CD4-positive, alpha-beta T cell treated with Interleukin-4 for 1 hour (primary cell): ENCODE measurements around the gene HIC1.
A peak's percentile ranks its signal among the peaks of the same experiment; 100 is the strongest.

Experiments
- DNase-seq, 2 donors: peaks; one replicate each; pipeline ENCODE4 v3.0.0-alpha.2; 2020 to 2022

HIC1 gene

DNA sequence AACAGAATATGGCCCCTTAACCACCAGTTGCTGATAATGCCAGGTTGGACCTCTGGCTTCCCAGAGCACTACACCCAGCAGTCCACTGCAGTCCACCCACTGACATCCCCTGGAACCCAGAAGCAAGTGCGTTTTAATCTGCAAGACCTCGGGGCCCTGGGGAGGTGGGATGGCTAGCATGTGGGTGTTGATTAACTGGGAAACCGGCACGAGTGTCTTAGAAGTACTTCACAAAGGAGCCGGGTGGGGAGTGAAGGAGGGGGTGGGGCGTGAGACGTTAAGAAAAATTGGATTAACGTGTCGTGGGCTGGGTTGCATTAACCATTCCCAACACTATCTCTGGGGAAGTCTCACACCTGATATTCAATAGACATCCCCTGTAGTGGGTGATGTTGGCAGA is 6.1 kb upstream of the HIC1 start:
- DNase-seq = no peak

DNA sequence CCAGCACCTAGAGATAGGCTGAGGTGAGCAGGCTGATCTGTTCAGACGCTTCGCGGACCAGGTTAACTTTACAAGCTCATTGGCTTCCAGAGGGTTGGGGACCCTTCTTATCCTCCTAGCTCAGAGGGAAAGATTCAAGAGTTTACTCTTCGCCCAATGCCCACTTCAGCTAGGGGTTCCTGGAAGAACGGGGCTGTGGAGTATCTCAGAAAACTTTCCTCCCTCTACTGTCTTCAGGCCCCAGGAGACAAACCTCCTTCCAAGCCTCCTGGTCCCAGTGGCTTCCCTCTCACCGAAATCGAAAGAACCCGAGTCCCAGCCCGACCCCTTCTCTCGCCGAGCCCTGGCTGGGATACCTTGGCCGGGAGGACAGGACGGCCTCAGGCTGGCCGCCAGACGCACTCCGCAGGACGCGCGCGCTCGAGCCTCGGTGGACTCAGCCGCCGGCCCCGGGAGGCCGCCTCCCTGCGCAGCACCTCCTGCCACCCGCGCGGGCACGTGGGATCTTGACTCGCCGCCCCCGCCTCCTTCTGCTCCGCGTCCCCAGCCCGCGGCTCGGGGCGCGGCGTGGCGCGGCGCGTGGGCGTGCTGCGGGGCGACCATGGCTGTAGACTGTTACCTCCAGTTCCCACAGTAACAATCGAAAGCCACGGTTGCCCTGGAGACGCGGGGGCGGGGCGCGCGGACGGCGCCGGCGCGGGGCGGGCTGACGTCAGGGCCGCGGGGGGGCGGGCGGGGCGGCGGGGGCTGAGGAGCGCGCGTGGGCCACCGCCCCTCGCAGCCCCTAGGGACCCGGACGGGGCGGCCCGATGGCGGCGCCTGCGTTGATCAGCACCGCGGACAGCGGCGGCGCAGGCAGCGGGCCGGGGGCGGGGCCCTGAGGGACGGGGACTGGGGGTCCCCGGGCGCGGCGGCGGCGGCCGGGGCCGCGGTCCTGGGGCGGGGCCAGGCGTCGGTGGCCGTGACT is 5.3 kb upstream of the HIC1 start:
- peak; percentile 92 to 94 for DNase-seq

DNA sequence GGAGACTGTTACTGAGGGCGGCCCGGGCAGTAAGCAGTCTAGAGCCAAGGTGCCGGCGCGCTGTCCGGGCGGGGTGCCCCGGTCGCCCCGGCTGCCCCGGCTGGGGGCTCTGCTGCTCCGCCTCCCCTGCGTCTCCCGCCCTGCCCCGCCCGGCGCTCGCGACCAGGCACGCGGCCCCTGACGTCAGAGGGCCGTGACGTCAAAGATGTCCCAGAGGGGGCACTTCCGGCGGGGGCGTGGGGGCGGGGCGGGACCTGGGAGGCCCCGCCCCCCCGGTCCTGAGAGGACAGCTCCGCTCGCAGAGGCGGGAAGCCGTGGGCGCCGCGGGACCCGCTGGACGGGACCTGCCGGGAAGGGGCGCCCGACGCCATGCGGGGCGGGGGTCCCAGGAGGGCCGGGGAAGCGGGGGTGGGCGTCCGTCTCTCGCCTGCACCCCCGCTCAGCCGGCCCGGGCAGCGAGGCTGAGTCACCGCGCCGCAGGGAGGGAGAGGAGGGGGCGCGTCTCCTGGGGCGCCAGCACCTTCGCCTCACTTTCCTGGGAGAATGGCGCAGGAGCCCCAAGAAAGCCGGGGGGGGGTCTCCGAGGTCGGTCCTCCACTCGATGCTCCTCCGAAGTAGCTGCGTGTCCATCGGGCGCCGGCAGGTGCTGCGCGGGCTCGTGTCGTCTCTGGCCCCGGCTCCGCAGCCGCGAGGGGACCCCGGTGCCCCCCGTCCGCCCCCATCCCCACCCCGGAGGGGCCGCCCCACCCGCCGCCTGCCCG is 4.4 kb upstream of the HIC1 start:
- DNase-seq = peak; percentile 78 to 82

DNA sequence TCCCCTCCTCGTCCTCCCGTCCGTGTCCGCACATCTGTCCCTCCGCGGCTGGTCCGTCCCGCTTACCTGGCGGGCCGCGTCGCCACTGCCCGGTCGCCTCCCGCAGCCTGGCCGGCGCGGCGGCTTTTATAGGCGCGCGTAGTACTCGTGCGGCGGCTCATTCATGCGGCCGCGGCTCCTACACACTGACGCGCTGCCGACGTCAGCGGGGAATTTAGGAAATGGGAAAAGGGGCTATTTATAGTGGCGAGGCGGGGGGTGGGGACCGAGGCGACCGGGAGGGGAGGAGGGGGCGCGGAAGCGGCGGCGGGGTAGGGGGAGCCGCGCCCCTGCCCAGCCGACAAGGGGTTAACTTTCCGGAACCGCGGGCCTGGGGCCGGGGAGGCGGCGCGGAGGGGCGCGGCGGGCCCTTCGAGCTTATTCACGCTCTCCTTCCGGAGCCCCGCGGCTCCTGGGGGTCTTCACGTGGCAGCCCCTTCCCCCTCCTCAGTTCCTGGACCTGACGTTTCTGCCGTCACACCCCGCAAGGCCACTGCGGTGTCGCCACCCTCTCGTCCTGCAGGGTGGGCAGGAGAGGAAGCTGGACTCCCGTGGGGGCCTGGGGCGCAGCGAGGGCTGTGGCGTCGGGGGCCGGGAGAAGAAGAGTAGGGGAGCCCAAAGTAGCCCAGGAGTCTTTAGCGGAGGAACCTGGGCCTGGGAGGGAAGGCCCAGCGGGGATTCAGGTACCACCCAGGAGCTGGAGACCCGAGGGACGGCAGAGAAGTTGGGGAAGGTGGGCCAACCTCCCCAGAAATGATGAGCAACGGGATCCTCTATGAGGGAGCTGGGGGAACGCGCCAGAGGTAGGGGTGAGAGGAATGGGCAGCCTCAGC is 3.6 kb upstream of the HIC1 start:
- peak in 1 of 2 donors; percentile 29 for DNase-seq

DNA sequence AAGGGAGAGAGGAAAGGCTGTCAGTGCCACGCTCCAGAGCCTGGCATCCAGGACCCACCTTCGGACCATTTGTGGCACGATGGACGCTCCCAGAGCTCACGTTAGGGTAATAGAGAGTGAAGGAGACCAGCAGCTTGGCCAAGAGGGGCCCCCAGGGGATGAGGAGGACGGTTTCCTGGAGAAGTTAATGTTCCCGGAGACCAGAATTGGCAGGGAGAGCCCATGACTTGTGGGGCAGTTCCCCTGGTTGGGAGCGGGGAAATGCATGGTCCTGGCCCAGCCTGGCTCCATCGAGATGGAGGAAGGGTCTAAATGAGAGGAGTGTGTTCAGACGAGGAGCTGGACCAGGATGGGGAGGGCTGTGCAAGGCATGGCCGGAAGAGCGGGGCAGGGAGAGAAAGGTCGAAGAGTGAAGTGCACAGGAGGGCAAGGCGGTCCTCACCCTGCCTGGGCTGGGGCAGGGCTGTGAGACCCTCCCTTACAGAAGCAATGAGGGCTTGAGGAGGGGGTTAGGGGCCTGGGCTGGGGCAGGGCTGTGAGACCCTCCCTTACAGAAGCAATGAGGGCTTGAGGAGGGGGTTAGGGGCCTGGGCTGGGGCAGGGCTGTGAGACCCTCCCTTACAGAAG is 2.9 kb upstream of the HIC1 start:
- DNase-seq = no peak

DNA sequence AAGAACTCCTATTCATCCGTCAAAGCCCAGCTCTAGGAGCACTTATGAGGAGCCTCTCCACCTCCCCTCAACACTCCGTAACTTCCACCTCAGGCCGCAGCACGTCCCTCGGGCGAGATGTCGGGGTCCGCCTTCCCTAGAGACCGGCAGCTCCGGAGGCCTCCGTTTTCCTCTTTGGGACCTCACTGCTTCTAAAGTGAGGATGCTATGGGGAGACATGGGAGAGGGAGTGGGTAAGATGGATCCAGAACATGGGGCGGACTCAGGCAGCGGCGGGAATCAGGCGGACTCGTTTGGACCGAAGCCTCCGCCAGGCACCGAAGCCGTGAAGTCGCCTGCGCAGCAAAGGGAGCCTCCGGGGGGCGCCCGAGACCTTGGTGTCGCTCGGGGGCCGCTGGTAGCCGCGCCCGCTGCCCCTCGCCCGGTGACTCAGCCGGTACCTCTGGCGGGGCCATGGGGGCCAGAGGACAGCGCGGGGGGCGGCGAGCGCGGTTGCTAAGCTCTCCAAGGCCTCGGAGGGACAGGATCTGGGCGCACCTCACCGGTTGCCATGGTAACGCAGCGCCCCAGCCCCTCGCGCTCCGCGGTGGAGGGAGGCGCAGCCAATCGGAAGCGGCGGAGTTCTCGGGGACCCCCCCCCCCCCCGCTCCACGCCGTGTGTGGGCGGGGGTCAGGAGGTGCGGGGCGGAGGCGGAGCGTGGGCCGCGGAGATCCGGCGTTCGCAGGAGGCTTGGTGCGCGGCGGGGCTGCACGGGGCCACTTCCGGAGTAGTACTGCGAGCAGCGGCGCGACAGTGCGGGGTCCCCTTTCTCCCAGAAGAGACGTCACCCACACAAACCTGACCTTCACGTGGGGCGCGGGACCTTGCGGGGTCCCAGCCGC is 1.3 kb upstream of the HIC1 start:
- DNase-seq = peak; percentile 83 to 88

DNA sequence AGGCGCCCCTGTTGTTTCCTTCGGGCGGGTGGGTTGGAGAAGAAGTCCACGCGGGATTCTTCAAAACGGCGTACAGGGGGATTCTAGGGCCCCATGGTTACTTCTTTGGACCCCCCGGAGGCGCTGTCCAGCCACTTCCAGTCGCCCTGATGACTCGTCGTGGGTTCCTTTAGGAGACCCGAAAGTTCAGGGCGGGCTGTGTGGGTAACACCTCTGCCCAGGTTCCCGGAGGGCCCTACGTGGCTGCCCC is 716 bp upstream of the HIC1 start:
- DNase-seq = peak in 1 of 2 donors; percentile 20

DNA sequence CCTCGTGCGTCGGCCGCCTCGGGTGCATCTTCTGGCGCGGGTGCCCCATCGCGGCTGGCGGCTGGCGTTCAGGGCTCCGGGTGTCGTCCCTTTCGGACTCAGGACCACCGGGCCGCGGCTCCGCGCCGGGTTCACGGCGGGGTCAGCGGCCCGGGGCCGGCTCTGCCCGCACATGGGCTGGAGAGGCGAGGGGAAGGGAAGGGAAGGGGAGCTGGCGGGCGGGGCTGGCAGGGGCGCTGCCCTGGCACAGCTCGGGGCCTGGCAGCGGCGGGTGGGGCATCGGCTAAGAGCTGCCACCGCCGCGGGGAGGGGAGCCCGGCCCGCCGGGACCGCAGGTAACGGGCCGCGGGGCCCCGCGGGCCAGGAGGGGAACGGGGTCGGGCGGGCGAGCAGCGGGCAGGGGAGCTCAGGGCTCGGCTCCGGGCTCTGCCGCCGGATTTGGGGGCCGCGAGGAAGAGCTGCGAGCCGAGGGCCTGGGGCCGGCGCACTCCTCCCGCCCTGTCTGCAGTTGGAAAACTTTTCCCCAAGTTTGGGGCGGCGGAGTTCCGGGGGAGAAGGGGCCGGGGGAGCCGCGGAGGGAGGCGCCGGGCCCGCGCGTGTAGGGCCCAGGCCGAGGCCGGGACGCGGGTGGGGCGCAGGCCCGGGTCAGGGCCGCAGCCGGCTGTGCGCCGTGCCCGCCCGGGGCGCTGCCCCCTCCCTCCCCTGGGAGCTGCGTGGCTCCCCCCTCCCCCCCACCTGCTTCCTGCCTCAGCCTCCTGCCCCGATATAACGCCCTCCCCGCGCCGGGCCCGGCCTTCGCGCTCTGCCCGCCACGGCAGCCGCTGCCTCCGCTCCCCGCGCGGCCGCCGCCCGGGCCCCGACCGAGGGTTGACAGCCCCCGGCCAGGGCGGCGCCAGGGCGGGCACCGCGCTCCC is 646 bp downstream of the HIC1 start:
- DNase-seq = peak; percentile 30 to 49

DNA sequence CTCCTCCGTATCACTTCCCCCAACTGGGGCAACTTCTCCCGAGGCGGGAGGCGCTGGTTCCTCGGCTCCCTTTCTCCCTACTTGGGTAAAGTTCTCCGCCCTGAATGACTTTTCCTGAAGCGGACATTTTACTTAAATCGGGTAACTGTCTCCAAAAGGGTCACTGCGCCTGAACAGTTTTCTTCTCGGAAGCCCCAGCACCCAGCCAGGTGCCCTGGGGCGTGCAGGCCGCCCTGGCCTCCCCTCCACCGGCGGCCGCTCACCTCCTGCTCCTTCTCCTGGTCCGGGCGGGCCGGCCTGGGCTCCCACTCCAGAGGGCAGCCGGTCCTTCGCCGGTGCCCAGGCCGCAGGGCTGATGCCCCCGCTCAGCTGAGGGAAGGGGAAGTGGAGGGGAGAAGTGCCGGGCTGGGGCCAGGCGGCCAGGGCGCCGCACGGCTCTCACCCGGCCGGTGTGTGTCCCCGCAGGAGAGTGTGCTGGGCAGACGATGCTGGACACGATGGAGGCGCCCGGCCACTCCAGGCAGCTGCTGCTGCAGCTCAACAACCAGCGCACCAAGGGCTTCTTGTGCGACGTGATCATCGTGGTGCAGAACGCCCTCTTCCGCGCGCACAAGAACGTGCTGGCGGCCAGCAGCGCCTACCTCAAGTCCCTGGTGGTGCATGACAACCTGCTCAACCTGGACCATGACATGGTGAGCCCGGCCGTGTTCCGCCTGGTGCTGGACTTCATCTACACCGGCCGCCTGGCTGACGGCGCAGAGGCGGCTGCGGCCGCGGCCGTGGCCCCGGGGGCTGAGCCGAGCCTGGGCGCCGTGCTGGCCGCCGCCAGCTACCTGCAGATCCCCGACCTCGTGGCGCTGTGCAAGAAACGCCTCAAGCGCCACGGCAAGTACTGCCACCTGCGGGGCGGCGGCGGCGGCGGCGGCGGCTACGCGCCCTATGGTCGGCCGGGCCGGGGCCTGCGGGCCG is 1.6 kb downstream of the HIC1 start:
- DNase-seq = peak; percentile 49 to 58

DNA sequence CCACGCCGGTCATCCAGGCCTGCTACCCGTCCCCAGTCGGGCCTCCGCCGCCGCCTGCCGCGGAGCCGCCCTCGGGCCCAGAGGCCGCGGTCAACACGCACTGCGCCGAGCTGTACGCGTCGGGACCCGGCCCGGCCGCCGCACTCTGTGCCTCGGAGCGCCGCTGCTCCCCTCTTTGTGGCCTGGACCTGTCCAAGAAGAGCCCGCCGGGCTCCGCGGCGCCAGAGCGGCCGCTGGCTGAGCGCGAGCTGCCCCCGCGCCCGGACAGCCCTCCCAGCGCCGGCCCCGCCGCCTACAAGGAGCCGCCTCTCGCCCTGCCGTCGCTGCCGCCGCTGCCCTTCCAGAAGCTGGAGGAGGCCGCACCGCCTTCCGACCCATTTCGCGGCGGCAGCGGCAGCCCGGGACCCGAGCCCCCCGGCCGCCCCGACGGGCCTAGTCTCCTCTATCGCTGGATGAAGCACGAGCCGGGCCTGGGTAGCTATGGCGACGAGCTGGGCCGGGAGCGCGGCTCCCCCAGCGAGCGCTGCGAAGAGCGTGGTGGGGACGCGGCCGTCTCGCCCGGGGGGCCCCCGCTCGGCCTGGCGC is 2.4 kb downstream of the HIC1 start:
- no peak for DNase-seq

DNA sequence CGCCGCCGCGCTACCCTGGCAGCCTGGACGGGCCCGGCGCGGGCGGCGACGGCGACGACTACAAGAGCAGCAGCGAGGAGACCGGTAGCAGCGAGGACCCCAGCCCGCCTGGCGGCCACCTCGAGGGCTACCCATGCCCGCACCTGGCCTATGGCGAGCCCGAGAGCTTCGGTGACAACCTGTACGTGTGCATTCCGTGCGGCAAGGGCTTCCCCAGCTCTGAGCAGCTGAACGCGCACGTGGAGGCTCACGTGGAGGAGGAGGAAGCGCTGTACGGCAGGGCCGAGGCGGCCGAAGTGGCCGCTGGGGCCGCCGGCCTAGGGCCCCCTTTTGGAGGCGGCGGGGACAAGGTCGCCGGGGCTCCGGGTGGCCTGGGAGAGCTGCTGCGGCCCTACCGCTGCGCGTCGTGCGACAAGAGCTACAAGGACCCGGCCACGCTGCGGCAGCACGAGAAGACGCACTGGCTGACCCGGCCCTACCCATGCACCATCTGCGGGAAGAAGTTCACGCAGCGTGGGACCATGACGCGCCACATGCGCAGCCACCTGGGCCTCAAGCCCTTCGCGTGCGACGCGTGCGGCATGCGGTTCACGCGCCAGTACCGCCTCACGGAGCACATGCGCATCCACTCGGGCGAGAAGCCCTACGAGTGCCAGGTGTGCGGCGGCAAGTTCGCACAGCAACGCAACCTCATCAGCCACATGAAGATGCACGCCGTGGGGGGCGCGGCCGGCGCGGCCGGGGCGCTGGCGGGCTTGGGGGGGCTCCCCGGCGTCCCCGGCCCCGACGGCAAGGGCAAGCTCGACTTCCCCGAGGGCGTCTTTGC is 3.1 kb downstream of the HIC1 start:
- DNase-seq = no peak

DNA sequence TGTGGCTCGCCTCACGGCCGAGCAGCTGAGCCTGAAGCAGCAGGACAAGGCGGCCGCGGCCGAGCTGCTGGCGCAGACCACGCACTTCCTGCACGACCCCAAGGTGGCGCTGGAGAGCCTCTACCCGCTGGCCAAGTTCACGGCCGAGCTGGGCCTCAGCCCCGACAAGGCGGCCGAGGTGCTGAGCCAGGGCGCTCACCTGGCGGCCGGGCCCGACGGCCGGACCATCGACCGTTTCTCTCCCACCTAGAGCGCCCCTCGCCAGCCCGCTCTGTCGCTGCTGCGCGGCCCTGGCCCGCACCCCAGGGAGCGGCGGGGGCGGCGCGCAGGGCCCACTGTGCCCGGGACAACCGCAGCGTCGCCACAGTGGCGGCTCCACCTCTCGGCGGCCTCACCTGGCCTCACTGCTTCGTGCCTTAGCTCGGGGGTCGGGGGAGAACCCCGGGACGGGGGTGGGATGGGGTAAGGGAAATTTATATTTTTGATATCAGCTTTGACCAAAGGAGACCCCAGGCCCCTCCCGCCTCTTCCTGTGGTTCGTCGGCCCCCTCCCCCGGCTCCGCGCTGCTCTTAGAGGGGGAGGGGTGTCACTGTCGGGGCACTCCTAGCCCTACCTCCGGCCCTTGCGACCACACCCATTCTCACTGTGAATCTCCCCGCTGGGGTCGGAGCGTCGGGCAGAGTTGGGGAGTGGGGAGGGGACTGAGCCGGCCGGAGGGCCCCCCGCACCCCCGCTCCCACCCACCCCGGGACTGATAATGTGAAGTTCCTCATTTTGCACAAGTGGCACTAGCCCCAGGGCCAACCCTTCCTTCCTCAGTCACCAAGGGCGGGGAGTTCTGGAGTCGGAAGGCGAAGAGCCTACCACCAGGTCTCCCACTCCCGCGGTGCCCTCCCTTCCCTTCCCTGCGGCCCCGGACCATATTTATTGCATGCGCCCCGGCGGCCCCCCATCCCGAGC is 4.0 kb downstream of the HIC1 start:
- DNase-seq = peak; percentile 60 to 74

DNA sequence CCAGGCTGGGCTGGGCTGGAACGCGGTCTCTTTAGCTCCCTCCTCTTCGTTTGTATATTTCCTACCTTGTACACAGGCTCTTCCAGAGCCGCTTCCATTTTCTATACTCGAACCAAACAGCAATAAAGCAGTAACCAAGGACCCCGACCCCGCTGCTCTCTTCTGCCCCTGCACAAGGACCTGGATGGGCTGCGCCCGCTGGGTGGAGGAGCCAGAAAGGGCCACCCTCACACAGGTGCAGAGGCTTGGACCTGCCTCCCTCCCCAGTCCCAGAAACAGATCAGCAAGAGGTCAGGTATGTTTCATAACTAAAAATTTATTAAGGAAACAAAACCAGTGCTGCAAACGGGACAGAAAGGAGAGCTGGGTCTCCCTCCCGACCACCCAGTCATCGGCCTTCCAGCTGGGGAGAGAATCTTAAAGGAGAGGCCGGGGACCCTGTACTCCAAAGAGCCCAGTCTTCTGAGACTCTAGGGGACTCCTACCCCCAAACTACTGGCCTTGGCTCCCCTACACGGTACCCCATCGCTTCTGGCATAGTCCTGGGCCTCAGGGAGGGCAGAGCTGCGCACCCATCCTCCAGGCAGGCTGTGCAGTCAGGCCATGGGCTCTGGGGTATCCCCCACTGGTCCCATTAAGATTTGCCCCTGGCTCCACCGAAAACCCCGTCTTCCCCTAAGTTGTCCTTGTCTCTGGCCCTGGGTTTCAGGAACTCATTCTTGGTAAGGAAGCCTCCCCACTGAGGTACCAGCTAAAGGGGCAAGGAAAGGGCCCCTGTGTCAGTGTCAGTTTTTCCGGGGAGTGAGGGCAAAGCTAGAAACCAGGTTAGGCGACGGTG is 4.9 kb downstream of the HIC1 start:
- no peak for DNase-seq

DNA sequence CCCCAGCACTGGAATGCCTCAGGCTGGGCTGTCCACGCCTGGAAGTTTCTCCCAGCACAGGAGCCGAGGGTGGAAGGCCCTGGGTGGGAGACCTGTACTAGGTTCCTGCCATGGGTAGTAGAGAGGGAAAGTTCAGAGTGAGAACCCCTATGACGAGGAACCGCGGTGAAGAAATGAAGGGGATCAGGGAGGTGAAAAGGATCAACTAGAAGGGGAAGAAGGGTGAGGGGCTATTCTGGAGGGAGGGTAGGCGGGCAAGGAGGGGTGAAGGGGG is 5.4 kb downstream of the HIC1 start:
- DNase-seq = no peak

DNA sequence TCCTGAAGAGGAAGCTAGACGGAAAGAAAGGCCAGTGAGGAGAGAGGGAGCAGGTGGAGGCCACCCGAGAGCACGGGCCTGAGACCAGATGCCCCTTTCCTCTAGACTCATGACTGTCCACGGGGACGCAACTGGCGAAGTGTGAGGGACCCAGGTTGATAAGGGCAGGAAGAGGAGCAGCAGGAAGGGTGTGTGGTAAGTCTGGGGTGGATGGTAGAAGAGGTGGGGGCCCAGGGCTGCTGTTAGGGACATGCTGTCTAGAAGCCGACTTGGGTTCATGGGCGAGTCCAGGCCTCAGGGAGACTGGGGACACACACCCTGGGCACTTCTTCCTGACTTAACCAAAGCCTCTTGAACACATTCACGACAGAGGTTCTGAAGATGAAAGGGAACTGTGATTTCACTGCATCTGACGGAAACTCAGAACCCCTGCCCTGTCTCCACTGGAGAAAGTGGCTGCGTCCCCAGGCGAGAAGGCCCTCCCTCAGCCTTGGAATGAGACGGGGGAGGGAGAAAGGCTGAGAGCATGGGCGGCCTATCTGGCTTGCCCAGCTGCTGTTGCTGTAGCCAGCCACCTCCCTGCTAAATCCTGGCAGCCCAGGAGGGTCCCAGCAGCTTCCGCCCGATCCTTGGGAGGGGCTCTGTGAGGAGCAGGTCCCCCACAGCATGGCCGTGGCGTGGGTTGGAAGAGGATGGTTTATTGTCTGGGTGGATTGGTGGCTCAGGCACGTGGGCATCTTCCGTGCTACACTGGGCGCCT is 6.0 kb downstream of the HIC1 start:
- DNase-seq = no peak
